Measurements from ENCODE around the gene SLC4A11. TPM values are rescaled to one million over a fixed set of nuclear protein-coding genes. Genes with fewer than 3 reads are reported as not detected.
A peak's percentile ranks its signal among the peaks of the same experiment; 100 is the strongest.

The SLC4A11 gene
- total RNA-seq, 4 donors from 2014 or later = 26.3 to 133 (median 85.8) TPM

GRCh38 chr20:3209946-3210317, 29.1 kb downstream of the SLC4A11 start:
- peak overlapping the region; percentile 57 to 75 (median 60) for H3K4me3 ChIP-seq (replicated peaks in 1 of 3)
- DNase-seq = no peak
- peaks cover 17 to 35% of the 10 kb centered on the region in 2 donors for H3K4me1 ChIP-seq
- TF ChIP-seq CTCF (IDR thresholded peaks at IDR 0.05) = no peak
- no peak for TF ChIP-seq POLR2A (IDR thresholded peaks at IDR 0.05)
- H3K27ac ChIP-seq = peak overlapping the region in 1 of 3 donors; percentile 78
- H3K27me3 ChIP-seq = no peaks in the 10 kb centered on the region
- no peaks in the 10 kb centered on the region for H3K36me3 ChIP-seq
- 0 to 2% methylated on average over 6 to 10 of the region's 10 CpGs for WGBS, 2 donors
- no peaks in the 10 kb centered on the region for H3K9me3 ChIP-seq
- intact Hi-C loops (cut with DNase I) = loop anchor here (10.0 kb wide), 1 partner anchor 195 kb away; the partner anchor contains the start of gene DNAAF9

GRCh38 chr20:3209257-3209945, 29.6 kb downstream of the SLC4A11 start, which contains the start of gene ITPA:
TSS of gene ITPA (plus strand) at chr20:3209498. CDS start at chr20:3209552, 54 bp downstream.
- WGBS, 2 donors = 0 to 1% methylated on average over 26 of the region's 48 CpGs
- no peaks in the 10 kb centered on the region for H3K36me3 ChIP-seq
- peaks cover 17 to 35% of the 10 kb centered on the region in 2 donors for H3K4me1 ChIP-seq
- H3K27me3 ChIP-seq = no peaks in the 10 kb centered on the region
- H3K27ac ChIP-seq = peak within 1 kb of the TSS; percentile 56 to 78 (median 68)
- intact Hi-C loops (cut with DNase I) = loop anchor here (10.0 kb wide), 1 partner anchor 195 kb away; the partner anchor contains the start of gene DNAAF9
- no peaks in the 10 kb centered on the region for H3K9me3 ChIP-seq
- peak within 1 kb of the TSS; percentile 57 to 75 (median 60) for H3K4me3 ChIP-seq (replicated peaks in 1 of 3)
- DNase-seq = peak; percentile 36 to 54
- TF ChIP-seq CTCF (IDR thresholded peaks at IDR 0.05) (no peak), POLR2A (IDR thresholded peaks at IDR 0.05) (peak in 1 of 2 donors; percentile 33)

GRCh38 chr20:3208786-3209256, 30.2 kb downstream of the SLC4A11 start:
- WGBS, 2 donors = 1 to 5% methylated on average over 8 to 9 of the region's 10 CpGs
- TF ChIP-seq POLR2A (IDR thresholded peaks at IDR 0.05) (no peak), CTCF (IDR thresholded peaks at IDR 0.05) (no peak)
- Histone ChIP-seq H3K27ac (peak overlapping the region; percentile 56 to 78 (median 68)), H3K4me1 (peaks cover 17 to 32% of the 10 kb centered on the region in 2 donors), H3K27me3 (no peaks in the 10 kb centered on the region), H3K9me3 (no peaks in the 10 kb centered on the region), H3K4me3 (replicated peaks in 1 of 3) (peak overlapping the region; percentile 57 to 75 (median 60)), H3K36me3 (no peaks in the 10 kb centered on the region)
- intact Hi-C loops (cut with DNase I) = loop anchor here (10.0 kb wide), 1 partner anchor 196 kb away; the partner anchor contains the start of gene DNAAF9
- DNase-seq = no peak

- peak within 1 kb of the TSS; percentile 39 to 58 (median 55) for H3K4me3 ChIP-seq (replicated peaks in 1 of 3)
- no peaks in the 10 kb centered on the region for H3K9me3 ChIP-seq
- H3K27ac ChIP-seq = peak within 1 kb of the TSS; percentile 62 to 96 (median 95)
- intact Hi-C loops (cut with DNase I) = loop anchor here (10.0 kb wide), 1 partner anchor 201 kb away; the partner anchor contains the start of gene DNAAF9
- TF ChIP-seq CTCF (IDR thresholded peaks at IDR 0.05) (no peak), POLR2A (IDR thresholded peaks at IDR 0.05) (peak in 1 of 2 donors; percentile 81)
- no peaks in the 10 kb centered on the region for H3K27me3 ChIP-seq
- DNase-seq = peak; percentile 82 to 86
- H3K4me1 ChIP-seq = peaks cover 8 to 21% of the 10 kb centered on the region in 2 donors
- WGBS, 2 donors = 0% methylated on average over 14 to 28 of the region's 48 CpGs
- peaks cover 11 to 14% of the 10 kb centered on the region in 2 donors for H3K36me3 ChIP-seq
Observed at GRCh38 chr20:3204124-3204794, 34.7 kb downstream of the SLC4A11 start, which contains the start of gene DDRGK1. TSS of gene DDRGK1 (minus strand) at chr20:3204682. CDS start at chr20:3204627, 55 bp downstream.
